ENCODE measurements around the gene KLHL40.

DNA sequence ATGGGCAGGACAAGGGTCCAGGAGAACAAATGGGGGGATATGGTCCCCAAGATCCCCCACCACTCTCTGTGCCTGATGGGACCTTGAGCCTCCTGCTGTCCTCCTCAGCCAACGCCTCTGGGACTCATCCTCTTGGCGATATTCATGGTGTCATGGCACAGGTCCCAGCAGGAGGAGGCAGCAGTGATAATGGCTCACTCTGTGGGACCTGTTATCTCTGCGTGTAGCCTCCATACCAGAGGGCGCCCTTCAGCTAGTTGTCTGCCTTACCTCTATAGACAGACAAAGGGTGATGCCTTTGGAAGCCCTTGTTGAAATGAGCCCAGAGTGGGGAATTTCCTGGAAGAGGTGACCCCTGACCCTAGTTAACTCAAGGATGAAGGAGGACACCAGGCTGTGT, 24.4 kb upstream of the KLHL40 start:
- TF ChIP-seq, protein P1, sequence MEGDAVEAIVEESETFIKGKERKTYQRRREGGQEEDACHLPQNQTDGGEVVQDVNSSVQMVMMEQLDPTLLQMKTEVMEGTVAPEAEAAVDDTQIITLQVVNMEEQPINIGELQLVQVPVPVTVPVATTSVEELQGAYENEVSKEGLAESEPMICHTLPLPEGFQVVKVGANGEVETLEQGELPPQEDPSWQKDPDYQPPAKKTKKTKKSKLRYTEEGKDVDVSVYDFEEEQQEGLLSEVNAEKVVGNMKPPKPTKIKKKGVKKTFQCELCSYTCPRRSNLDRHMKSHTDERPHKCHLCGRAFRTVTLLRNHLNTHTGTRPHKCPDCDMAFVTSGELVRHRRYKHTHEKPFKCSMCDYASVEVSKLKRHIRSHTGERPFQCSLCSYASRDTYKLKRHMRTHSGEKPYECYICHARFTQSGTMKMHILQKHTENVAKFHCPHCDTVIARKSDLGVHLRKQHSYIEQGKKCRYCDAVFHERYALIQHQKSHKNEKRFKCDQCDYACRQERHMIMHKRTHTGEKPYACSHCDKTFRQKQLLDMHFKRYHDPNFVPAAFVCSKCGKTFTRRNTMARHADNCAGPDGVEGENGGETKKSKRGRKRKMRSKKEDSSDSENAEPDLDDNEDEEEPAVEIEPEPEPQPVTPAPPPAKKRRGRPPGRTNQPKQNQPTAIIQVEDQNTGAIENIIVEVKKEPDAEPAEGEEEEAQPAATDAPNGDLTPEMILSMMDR (IDR thresholded peaks at IDR 0.05) = no peak
- no peak for TF ChIP-seq EP300 (IDR thresholded peaks at IDR 0.05; ENCODE audit: low read depth)
- no peak for TF ChIP-seq POLR2AphosphoS5 (IDR thresholded peaks at IDR 0.05)
